Measurements from ENCODE around the gene CBX7. TPM values are rescaled to one million over a fixed set of nuclear protein-coding genes. Genes with fewer than 3 reads are reported as not detected.

Gene CBX7
- total RNA-seq, 2 experiments from 2014 or later: 48.6 to 49.1 TPM

DNA sequence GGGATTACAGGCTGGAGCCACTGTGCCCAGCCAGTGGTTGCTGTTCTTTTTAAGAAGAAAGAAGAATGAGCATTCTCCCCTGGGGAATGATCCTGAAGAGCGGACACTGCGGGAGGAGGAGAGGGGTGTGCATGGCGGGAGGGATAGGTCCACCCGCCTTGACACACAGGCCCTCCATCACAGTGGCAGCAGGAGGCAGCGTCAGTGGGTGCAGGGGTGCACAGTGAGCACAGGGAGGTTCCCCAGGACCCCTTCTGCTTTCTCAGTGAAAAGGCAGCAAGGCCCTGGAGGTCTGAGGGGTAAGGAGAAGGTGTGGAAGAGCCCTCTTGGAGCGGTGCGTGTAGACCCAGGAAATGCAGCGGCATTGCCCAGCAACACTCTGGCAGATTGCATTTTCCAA, 28.9 kb upstream of the CBX7 start:
- Histone ChIP-seq H3K27me3 (ENCODE audit: control insufficient read depth in 1 of 2, insufficient read depth in 2 of 2, low read length in 2 of 2) (no peaks in the 10 kb centered on the region), H3K9me3 (ENCODE audit: control insufficient read depth in 1 of 2, insufficient read depth in 1 of 2, low read length in 2 of 2) (peaks cover 0 to 25% of the 10 kb centered on the region in 2 experiments), H3K27ac (ENCODE audit: low read depth in 1 of 2, low read length in 2 of 2) (no peak overlapping the region), H3K4me3 (ENCODE audit: low read length) (no peak overlapping the region), H3K36me3 (ENCODE audit: insufficient read depth, low read length) (no peaks in the 10 kb centered on the region), H3K4me1 (ENCODE audit: insufficient read depth, low read length) (peaks cover 24% of the 10 kb centered on the region)
- Mint-ChIP-seq H3K4me1 (ENCODE audit: low read depth) (peaks cover 12% of the 10 kb centered on the region), H3K27ac (no peak overlapping the region), H3K27me3 (no peaks in the 10 kb centered on the region), H3K9me3 (no peaks in the 10 kb centered on the region), H3K36me3 (ENCODE audit: low read depth) (no peaks in the 10 kb centered on the region), H3K4me3 (no peak overlapping the region)
- ATAC-seq (ENCODE audit: poor library complexity) (no peak), DNase-seq (no peak)
- CTCF ChIA-PET: no interaction called here
- POLR2A ChIA-PET: no interaction called here
- TF ChIP-seq, protein P1, sequence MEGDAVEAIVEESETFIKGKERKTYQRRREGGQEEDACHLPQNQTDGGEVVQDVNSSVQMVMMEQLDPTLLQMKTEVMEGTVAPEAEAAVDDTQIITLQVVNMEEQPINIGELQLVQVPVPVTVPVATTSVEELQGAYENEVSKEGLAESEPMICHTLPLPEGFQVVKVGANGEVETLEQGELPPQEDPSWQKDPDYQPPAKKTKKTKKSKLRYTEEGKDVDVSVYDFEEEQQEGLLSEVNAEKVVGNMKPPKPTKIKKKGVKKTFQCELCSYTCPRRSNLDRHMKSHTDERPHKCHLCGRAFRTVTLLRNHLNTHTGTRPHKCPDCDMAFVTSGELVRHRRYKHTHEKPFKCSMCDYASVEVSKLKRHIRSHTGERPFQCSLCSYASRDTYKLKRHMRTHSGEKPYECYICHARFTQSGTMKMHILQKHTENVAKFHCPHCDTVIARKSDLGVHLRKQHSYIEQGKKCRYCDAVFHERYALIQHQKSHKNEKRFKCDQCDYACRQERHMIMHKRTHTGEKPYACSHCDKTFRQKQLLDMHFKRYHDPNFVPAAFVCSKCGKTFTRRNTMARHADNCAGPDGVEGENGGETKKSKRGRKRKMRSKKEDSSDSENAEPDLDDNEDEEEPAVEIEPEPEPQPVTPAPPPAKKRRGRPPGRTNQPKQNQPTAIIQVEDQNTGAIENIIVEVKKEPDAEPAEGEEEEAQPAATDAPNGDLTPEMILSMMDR (IDR thresholded peaks at IDR 0.05): no peak
- intact Hi-C loops (cut with DNase I, micrococcal nuclease): no loop called here

DNA sequence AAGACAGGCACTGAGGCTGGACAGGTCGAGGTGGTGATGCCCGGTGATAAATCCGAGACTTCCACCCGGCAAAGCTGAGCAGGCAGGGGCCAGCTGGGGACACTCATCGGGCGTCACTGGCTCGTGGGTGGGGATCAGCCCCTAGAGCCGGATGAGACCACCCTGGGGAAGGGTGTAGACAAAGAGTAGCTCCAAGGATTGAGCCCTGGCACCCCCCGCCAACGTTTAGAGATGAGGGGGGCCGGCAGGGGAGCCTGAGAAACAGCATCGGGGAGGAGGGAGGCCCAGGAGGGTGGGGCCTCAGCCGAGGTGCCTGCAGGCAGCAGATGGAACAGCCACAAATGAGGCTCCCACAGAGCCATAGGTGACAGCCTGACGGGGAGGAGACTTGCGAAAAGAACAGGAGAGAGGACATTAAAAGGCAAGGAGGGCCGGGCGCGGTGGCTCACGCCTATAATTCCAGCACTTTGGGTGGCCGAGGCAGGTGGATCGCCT, 27.4 kb upstream of the CBX7 start:
- no peak for ATAC-seq (ENCODE audit: poor library complexity)
- Histone ChIP-seq H3K27me3 (ENCODE audit: control insufficient read depth in 1 of 2, insufficient read depth in 2 of 2, low read length in 2 of 2) (no peaks in the 10 kb centered on the region), H3K9me3 (ENCODE audit: control insufficient read depth in 1 of 2, insufficient read depth in 1 of 2, low read length in 2 of 2) (peaks cover 0 to 16% of the 10 kb centered on the region in 2 experiments), H3K4me3 (ENCODE audit: low read length) (no peak overlapping the region), H3K27ac (ENCODE audit: low read depth in 1 of 2, low read length in 2 of 2) (no peak overlapping the region), H3K36me3 (ENCODE audit: insufficient read depth, low read length) (no peaks in the 10 kb centered on the region), H3K4me1 (ENCODE audit: insufficient read depth, low read length) (peaks cover 37% of the 10 kb centered on the region)
- intact Hi-C loops (cut with DNase I, micrococcal nuclease): no loop called here
- H3K4me3 Mint-ChIP-seq: no peak overlapping the region
- TF ChIP-seq, protein P1 (IDR thresholded peaks at IDR 0.05): no peak
- H3K36me3 Mint-ChIP-seq (ENCODE audit: low read depth): no peaks in the 10 kb centered on the region
- ChIA-PET POLR2A (no interaction called here), CTCF (interaction anchor here (0.9 to 1.2 kb wide), 2 partner anchors 136 to 310 kb away, joined by 3 read pairs; no protein-coding TSS in a partner anchor)
- H3K27ac Mint-ChIP-seq: no peak overlapping the region
- peaks cover 19% of the 10 kb centered on the region for H3K4me1 Mint-ChIP-seq (ENCODE audit: low read depth)
- H3K27me3 Mint-ChIP-seq: no peaks in the 10 kb centered on the region
- no peaks in the 10 kb centered on the region for H3K9me3 Mint-ChIP-seq
- DNase-seq: no peak

DNA sequence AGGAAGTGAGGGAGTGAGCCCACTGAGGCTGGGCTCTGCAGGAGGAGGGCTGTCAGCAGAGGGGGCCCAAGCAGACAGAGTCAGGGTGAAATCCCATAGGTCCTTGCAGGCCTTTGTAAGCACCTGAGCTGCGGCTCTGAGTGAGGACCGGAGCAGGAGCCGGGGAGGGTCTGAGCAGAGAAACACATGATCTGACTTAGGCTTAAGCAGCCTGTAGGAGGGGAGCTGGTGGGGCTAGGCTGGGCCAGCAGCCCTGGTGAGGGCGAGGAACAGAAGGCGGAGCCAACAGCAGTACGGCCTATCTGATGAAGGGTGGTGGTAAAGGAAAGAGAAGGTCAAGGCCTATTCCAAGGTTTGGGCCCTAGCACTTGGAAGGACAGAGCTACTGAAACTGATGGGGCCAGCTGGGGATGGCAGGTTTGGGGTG, 26.9 kb upstream of the CBX7 start:
- Mint-ChIP-seq H3K4me3 (no peak overlapping the region), H3K36me3 (ENCODE audit: low read depth) (no peaks in the 10 kb centered on the region), H3K27me3 (no peaks in the 10 kb centered on the region), H3K27ac (no peak overlapping the region), H3K9me3 (no peaks in the 10 kb centered on the region), H3K4me1 (ENCODE audit: low read depth) (peaks cover 23% of the 10 kb centered on the region)
- ATAC-seq (ENCODE audit: poor library complexity): no peak
- Histone ChIP-seq H3K27ac (ENCODE audit: low read depth in 1 of 2, low read length in 2 of 2) (no peak overlapping the region), H3K4me1 (ENCODE audit: insufficient read depth, low read length) (peaks cover 41% of the 10 kb centered on the region), H3K27me3 (ENCODE audit: control insufficient read depth in 1 of 2, insufficient read depth in 2 of 2, low read length in 2 of 2) (no peaks in the 10 kb centered on the region), H3K36me3 (ENCODE audit: insufficient read depth, low read length) (no peaks in the 10 kb centered on the region), H3K4me3 (ENCODE audit: low read length) (no peak overlapping the region), H3K9me3 (ENCODE audit: control insufficient read depth in 1 of 2, insufficient read depth in 1 of 2, low read length in 2 of 2) (peaks cover 0 to 16% of the 10 kb centered on the region in 2 experiments)
- TF ChIP-seq, protein P1 (IDR thresholded peaks at IDR 0.05): no peak
- CTCF ChIA-PET: interaction anchor here (0.9 to 1.2 kb wide), 2 partner anchors 137 to 310 kb away, joined by 3 read pairs; no protein-coding TSS in a partner anchor
- DNase-seq: no peak
- intact Hi-C loops (cut with DNase I, micrococcal nuclease): no loop called here
- POLR2A ChIA-PET: no interaction called here

Data from CD4-positive, alpha-beta T cell (primary cell).